Non-pigmented ciliary epithelial cell (primary cell): ENCODE measurements around the gene TNFRSF14.
"Not testable (repeated sequence)": the region's sequence is repeated elsewhere in the genome, so short reads cannot be mapped to it uniquely, and the experiment has no call there.

ENCODE experiments used
- DNase-seq: peaks from one replicate; pipeline ENCODE4 v3.0.0-alpha.2; 2010; ENCODE audit warnings: low read depth

Gene TNFRSF14

GRCh38 chr1:2554621-2555387 lies 1.4 kb upstream of the TNFRSF14 start:
- DNase-seq: no peak

- no peak for DNase-seq
Observed at GRCh38 chr1:2555634-2556276, 416 bp upstream of the TNFRSF14 start.

- DNase-seq: no peak
Observed at GRCh38 chr1:2556678-2557481, 709 bp downstream of the TNFRSF14 start.

- DNase-seq: no peak
Observed at GRCh38 chr1:2557482-2558400, 1.6 kb downstream of the TNFRSF14 start.

GRCh38 chr1:2558420-2558819 lies 2.2 kb downstream of the TNFRSF14 start:
- no peak for DNase-seq

- no peak for DNase-seq
Observed at GRCh38 chr1:2558861-2559260, 2.7 kb downstream of the TNFRSF14 start.

GRCh38 chr1:2559509-2560298 lies 3.5 kb downstream of the TNFRSF14 start:
- no peak for DNase-seq

- no peak for DNase-seq
Observed at GRCh38 chr1:2560299-2561073, 4.3 kb downstream of the TNFRSF14 start.

- no peak for DNase-seq
Observed at GRCh38 chr1:2561446-2561845, 5.3 kb downstream of the TNFRSF14 start.

- no peak for DNase-seq
Observed at GRCh38 chr1:2561898-2562895, 6.0 kb downstream of the TNFRSF14 start.

GRCh38 chr1:2563205-2563604 lies 7.0 kb downstream of the TNFRSF14 start:
- no peak for DNase-seq

- no peak for DNase-seq
Observed at GRCh38 chr1:2564006-2564814, 8.0 kb downstream of the TNFRSF14 start.

- no peak for DNase-seq
Observed at GRCh38 chr1:2564815-2565374, 8.7 kb downstream of the TNFRSF14 start.

GRCh38 chr1:2566101-2567045 lies 10.2 kb downstream of the TNFRSF14 start:
- DNase-seq: no peak

GRCh38 chr1:2567083-2567679 lies 11.0 kb downstream of the TNFRSF14 start:
- DNase-seq: no peak

GRCh38 chr1:2568187-2568816 lies 12.1 kb downstream of the TNFRSF14 start:
- not testable (repeated sequence) for DNase-seq
